Activated B cell treated with CpG ODN at 0.5 μM for 24 hours (primary cell): ENCODE results near the gene AUTS2. TPM values are rescaled to one million over a fixed set of nuclear protein-coding genes. Genes with fewer than 3 reads are reported as not detected.

ENCODE experiments used
- ATAC-seq: fragments of 200-7000 bp; cut with Tn5 transposase; one replicate; pipeline ENCODE4 v1.10.0; 2021; ENCODE audit warnings: low read depth, mild to moderate bottlenecking, moderate library complexity
- CTCF ChIA-PET: fragments of 350-600 bp; sonication (Branson Sonifier 250); formaldehyde crosslinking; loops from one replicate; lab custom pipeline; 2021; ENCODE audit warnings: antibody characterized with exemption; lab: Charles Lee
- POLR2A ChIA-PET: fragments of 350-600 bp; sonication (Branson Sonifier 250); formaldehyde crosslinking; loops from one replicate; lab custom pipeline; 2021; ENCODE audit warnings: antibody characterized with exemption; lab: Charles Lee
- DNase-seq: peaks from one replicate; pipeline ENCODE4 v3.0.0; 2022
- H3K27ac Mint-ChIP-seq: one replicate; pipeline ENCODE4 v1.8.0; 2020; ENCODE audit warnings: mixed read lengths
- H3K27me3 Mint-ChIP-seq: one replicate; pipeline ENCODE4 v1.8.0; 2021; ENCODE audit warnings: mixed read lengths
- H3K36me3 Mint-ChIP-seq: one replicate; pipeline ENCODE4 v1.8.0; 2021; ENCODE audit warnings: low read depth, mixed read lengths
- H3K4me1 Mint-ChIP-seq: one replicate; pipeline ENCODE4 v1.8.0; 2021; ENCODE audit warnings: mixed read lengths
- H3K4me3 Mint-ChIP-seq: one replicate; pipeline ENCODE4 v1.8.0; 2020; ENCODE audit warnings: mild to moderate bottlenecking, mixed read lengths
- H3K9me3 Mint-ChIP-seq: one replicate; pipeline ENCODE4 v1.8.0; 2020; ENCODE audit warnings: mixed read lengths
- intact Hi-C: fragments of 100-400 bp; cut with micrococcal nuclease; formaldehyde crosslinking; loops from one replicate; pipeline ENCODE4 v1.15.1; 2024
- total RNA-seq: library from RNA; stranded (reverse); gene quantifications from 2 replicates; pipeline ENCODE4 v1.2.3, GENCODE V29; 2022
- TF ChIP-seq, protein P1 (sequence below): fragments of 200-600 bp; IDR thresholded peaks from one replicate; pipeline ENCODE4 v1.8.0; 2022; ENCODE audit warnings: antibody characterized with exemption, mild to moderate bottlenecking

AUTS2 gene
- total RNA-seq, 1 donor from 2014 or later, result 15.9 TPM

DNA sequence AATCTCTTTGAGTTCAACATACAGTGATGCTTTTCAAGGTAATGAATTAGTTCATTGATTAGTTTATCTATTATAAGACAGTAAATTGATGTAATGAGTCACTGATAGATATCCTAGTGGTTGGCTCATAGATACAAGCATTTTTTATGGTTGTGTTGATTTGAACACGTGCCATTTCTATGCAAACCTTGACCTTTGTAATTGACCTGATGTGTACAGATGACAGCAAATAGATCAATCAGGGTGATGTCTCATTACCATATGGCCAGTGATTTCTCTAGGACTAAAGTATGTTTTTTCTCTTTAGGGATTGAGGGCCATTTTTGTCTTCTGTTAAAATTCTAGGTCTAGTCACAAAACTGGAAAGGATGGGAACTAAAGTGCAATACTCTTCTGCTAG, 773.4 kb downstream of the AUTS2 start:
- intact Hi-C loops, result no loop called here
- POLR2A ChIA-PET, result no interaction called here
- no peak overlapping the region for H3K27ac Mint-ChIP-seq
- TF ChIP-seq, protein P1, sequence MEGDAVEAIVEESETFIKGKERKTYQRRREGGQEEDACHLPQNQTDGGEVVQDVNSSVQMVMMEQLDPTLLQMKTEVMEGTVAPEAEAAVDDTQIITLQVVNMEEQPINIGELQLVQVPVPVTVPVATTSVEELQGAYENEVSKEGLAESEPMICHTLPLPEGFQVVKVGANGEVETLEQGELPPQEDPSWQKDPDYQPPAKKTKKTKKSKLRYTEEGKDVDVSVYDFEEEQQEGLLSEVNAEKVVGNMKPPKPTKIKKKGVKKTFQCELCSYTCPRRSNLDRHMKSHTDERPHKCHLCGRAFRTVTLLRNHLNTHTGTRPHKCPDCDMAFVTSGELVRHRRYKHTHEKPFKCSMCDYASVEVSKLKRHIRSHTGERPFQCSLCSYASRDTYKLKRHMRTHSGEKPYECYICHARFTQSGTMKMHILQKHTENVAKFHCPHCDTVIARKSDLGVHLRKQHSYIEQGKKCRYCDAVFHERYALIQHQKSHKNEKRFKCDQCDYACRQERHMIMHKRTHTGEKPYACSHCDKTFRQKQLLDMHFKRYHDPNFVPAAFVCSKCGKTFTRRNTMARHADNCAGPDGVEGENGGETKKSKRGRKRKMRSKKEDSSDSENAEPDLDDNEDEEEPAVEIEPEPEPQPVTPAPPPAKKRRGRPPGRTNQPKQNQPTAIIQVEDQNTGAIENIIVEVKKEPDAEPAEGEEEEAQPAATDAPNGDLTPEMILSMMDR, result no peak
- no peak for DNase-seq
- no peak overlapping the region for H3K4me3 Mint-ChIP-seq
- CTCF ChIA-PET, result no interaction called here
- H3K9me3 Mint-ChIP-seq, result no peaks in the 10 kb centered on the region
- H3K36me3 Mint-ChIP-seq, result no peaks in the 10 kb centered on the region
- ATAC-seq, result no peak
- H3K4me1 Mint-ChIP-seq, result no peaks in the 10 kb centered on the region
- H3K27me3 Mint-ChIP-seq, result no peaks in the 10 kb centered on the region

DNA sequence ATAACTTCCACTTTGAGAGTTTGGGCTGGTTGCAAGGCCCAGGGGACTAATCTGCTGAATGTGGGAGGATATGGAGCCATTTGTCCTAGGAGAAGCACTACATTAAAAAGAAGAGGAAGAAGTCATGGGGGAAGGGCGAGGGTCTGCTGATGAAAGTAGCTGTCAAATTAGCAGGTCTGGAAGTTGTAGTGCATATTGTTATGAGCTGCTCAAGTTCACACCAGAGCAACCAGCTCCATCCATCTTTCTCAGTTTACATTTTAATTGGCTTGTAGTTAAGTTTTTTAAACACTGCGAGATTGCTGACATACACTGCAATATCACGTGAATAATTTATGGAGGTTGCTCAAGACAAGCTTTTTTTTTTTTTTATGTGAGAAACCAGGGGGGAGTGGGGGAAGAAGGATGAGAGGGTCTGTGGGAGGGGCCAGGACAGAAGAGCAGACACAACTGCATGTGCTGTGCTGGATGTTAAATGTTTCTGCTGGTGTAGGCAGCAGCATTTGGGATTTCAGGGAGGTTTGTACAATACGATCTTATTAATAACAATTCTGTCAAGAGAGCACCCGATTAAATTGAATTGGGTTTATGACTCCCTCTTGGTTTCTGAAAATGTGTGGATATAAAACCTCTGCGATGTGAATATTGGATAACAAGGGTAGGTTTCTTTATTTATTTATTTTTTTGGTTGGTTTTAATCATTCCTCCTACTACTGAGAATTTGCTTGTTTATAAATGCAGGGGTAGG, 774.7 kb downstream of the AUTS2 start:
- intact Hi-C loops, result no loop called here
- no peaks in the 10 kb centered on the region for H3K4me1 Mint-ChIP-seq
- POLR2A ChIA-PET, result no interaction called here
- no peak overlapping the region for H3K27ac Mint-ChIP-seq
- no peaks in the 10 kb centered on the region for H3K27me3 Mint-ChIP-seq
- TF ChIP-seq, protein P1, result no peak
- no peak overlapping the region for H3K4me3 Mint-ChIP-seq
- CTCF ChIA-PET, result no interaction called here
- ATAC-seq (no peak), DNase-seq (no peak)
- no peaks in the 10 kb centered on the region for H3K36me3 Mint-ChIP-seq
- no peaks in the 10 kb centered on the region for H3K9me3 Mint-ChIP-seq

DNA sequence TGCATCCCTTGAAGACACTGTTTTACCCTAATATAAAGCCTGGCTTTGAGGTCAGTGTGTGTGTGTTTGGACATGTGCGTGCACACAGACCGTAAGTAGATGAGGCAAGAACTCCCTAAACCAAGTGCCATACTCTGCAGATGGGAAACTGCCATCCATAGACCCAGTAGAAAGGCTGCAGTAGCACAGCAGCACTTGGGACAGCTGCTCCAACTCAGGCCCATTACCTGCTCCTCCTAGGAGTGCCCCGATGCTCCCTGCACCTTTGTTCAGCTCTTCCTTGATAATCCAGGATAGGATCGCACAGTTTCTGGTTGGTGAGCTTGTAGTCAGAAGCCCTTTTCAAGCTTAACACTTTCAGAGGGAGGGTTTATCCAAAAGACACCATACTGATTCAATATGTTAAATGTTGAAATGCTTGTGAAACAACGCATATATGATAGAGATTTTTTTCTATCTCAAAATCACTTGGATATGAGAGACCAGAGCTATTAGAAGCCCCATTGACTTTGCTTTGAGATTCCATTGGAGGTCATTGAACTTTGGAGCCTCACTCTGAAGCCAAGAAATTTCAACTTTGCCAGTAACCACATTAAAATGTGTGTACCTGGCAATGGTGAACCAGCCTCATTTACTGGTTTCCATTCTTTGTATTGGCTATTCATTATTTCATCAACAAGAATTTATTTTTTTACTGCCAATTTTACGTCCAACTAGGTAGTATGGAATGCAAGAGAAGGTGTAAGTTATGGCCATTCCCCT, 776.7 kb downstream of the AUTS2 start:
- Mint-ChIP-seq H3K36me3 (no peaks in the 10 kb centered on the region), H3K27me3 (no peaks in the 10 kb centered on the region), H3K9me3 (no peaks in the 10 kb centered on the region), H3K4me1 (no peaks in the 10 kb centered on the region), H3K27ac (no peak overlapping the region), H3K4me3 (no peak overlapping the region)
- ATAC-seq (no peak), DNase-seq (no peak)
- intact Hi-C loops, result no loop called here
- TF ChIP-seq, protein P1, result no peak
- CTCF ChIA-PET, result no interaction called here
- POLR2A ChIA-PET, result no interaction called here

DNA sequence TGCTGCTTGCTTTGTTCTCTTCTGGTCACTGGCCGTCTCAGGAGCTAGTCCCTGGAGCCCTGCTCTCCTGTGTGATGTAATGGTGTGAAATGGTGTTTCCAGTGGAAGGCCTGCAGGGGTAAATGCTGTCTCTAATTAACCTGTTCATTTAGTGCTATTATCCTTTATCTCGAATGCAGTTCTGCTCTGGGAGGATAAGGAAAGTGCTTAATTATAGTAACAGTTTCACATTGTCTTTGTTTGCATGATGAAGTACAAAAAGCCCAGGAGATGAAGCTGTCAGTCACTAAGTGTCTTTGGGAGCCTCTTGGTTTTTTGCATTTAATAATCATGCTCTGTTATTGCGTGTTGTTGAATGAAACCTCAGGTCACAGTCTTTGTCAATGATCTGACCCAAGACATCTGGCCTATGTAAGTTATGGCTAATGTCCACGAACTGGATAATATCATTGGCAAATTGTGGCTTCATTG, 778.3 kb downstream of the AUTS2 start:
- POLR2A ChIA-PET, result no interaction called here
- H3K36me3 Mint-ChIP-seq, result no peaks in the 10 kb centered on the region
- no peak overlapping the region for H3K27ac Mint-ChIP-seq
- no peak overlapping the region for H3K4me3 Mint-ChIP-seq
- H3K9me3 Mint-ChIP-seq, result no peaks in the 10 kb centered on the region
- no peaks in the 10 kb centered on the region for H3K4me1 Mint-ChIP-seq
- TF ChIP-seq, protein P1, result no peak
- DNase-seq (no peak), ATAC-seq (no peak)
- CTCF ChIA-PET, result no interaction called here
- intact Hi-C loops, result no loop called here
- H3K27me3 Mint-ChIP-seq, result no peaks in the 10 kb centered on the region

DNA sequence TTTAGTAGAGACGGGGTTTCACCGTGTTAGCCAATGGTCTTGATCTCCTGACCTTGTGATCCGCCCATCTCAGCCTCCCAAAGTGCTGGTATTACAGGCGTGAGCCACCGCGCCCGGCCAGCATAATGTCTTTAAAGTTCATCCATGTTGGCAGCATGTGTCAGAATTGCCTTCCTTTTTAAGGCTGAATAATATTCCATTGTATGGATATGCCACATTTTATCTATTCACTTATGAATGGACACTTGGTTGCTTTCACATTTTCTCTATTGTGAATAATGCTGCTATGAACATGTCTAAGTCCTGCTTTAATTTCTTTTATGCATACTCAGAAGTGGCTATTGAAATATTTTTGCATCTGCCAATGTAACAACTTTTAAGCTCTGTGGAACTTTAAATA, 779.7 kb downstream of the AUTS2 start:
- POLR2A ChIA-PET, result no interaction called here
- intact Hi-C loops, result no loop called here
- H3K4me1 Mint-ChIP-seq, result no peaks in the 10 kb centered on the region
- no peak overlapping the region for H3K4me3 Mint-ChIP-seq
- DNase-seq (no peak), ATAC-seq (no peak)
- H3K9me3 Mint-ChIP-seq, result no peaks in the 10 kb centered on the region
- H3K36me3 Mint-ChIP-seq, result no peaks in the 10 kb centered on the region
- CTCF ChIA-PET, result no interaction called here
- TF ChIP-seq, protein P1, result no peak
- H3K27me3 Mint-ChIP-seq, result no peaks in the 10 kb centered on the region
- no peak overlapping the region for H3K27ac Mint-ChIP-seq
